Measurements from ENCODE around the gene TET1. TPM values are rescaled to one million over a fixed set of nuclear protein-coding genes. Genes with fewer than 3 reads are reported as not detected.

Gene TET1
- total and polyA plus RNA-seq, 2 of the 13 experiments (the other 11 are each of a cell fraction or from before 2014, with no cell fraction given): 6.9 to 7.3 TPM

DNA sequence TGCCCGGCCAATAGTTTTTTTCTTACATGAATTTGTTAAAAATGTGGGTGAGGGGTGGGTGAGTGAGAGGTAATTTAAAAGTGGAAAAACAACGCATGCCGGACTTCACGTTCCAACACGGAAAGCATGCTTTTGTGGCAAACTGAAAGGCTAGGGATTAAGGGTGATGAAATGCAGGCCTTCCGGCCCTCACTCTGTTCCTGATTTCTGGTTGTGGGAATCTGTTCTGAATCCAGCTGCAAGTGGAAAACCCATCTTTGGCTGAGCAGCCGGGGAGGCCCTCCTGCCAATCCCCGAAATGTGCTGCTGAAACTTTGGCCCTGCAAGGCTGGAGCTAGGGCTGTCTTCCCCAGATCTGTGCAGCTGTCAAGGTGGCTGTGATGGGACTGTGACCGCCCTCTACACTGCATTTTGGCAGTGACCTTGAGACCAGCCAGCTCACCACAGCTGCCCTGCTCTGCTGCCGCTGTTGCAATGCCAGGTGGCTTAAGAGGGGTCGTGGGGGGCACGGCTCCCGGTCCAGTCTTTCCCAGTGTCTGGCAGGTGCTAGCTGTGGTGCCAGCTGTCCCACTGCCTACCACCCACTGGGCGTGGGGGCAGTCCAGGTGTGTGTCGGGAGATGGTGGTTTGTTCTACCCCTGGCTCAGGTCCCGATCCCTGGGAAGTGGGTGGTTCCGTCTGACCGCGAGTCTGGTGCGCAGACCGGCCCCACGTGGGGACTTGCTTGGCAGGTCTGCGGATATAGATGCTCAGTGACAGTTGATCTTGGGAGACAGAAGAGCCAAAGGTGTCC lies 39.0 kb downstream of the TET1 start (continued):
- TF ChIP-seq ZNF329 (CRISPR knock-in tag; IDR thresholded peaks at IDR 0.05; ENCODE audit: low read depth) (no peak), CCDC6 (CRISPR knock-in tag; IDR thresholded peaks at IDR 0.05) (no peak), MEIS2 (CRISPR knock-in tag; IDR thresholded peaks at IDR 0.05) (peak; percentile 93), CCAR2 (optimal IDR thresholded peaks at IDR 0.05; ENCODE audit: low read depth, low read length) (no peak), EED (CRISPR knock-in tag; IDR thresholded peaks at IDR 0.05) (no peak), MAF1 (CRISPR knock-in tag; IDR thresholded peaks at IDR 0.05; ENCODE audit: borderline replicate concordance) (no peak), KMT2B (CRISPR knock-in tag; IDR thresholded peaks at IDR 0.05) (no peak), TEAD3 (CRISPR knock-in tag; optimal IDR thresholded peaks at IDR 0.05; ENCODE audit: borderline replicate concordance) (no peak), TRIM24 (CRISPR knock-in tag; IDR thresholded peaks at IDR 0.05) (no peak), SYNCRIP (IDR thresholded peaks at IDR 0.05; ENCODE audit: insufficient read depth, low read depth, low read length) (no peak), GATAD2A (CRISPR knock-in tag; IDR thresholded peaks at IDR 0.05) (peak; percentile 56), TBX3 (IDR thresholded peaks at IDR 0.05; ENCODE audit: borderline replicate concordance) (no peak), ZNF317 (CRISPR knock-in tag; IDR thresholded peaks at IDR 0.05) (0 out of 2 replicates have a peak, but pooled peaks have one; percentile 33), SRSF9 (IDR thresholded peaks at IDR 0.05; ENCODE audit: borderline replicate concordance, insufficient read depth, low read depth, low read length, poor library complexity, severe bottlenecking) (no peak), GZF1 (CRISPR knock-in tag; IDR thresholded peaks at IDR 0.05) (no peak), NCOA2 (CRISPR knock-in tag; IDR thresholded peaks at IDR 0.05) (peak; percentile 21), MYNN (CRISPR knock-in tag; IDR thresholded peaks at IDR 0.05; ENCODE audit: low read depth) (peak; percentile 72; the same call in 1 of the 2 replicates), MBNL3 (CRISPR knock-in tag; conservative IDR thresholded peaks at IDR 0.05) (no peak)
- TF ChIP-seq, protein P1, sequence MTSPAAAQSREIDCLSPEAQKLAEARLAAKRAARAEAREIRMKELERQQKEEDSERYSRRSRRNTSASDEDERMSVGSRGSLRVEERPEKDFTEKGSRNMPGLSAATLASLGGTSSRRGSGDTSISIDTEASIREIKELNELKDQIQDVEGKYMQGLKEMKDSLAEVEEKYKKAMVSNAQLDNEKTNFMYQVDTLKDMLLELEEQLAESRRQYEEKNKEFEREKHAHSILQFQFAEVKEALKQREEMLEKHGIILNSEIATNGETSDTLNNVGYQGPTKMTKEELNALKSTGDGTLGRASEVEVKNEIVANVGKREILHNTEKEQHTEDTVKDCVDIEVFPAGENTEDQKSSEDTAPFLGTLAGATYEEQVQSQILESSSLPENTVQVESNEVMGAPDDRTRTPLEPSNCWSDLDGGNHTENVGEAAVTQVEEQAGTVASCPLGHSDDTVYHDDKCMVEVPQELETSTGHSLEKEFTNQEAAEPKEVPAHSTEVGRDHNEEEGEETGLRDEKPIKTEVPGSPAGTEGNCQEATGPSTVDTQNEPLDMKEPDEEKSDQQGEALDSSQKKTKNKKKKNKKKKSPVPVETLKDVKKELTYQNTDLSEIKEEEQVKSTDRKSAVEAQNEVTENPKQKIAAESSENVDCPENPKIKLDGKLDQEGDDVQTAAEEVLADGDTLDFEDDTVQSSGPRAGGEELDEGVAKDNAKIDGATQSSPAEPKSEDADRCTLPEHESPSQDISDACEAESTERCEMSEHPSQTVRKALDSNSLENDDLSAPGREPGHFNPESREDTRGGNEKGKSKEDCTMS (CRISPR knock-in tag; conservative IDR thresholded peaks at IDR 0.05): no peak
- TF ChIP-seq, protein P2, sequence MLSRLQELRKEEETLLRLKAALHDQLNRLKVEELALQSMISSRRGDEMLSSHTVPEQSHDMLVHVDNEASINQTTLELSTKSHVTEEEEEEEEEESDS (CRISPR knock-in tag; IDR thresholded peaks at IDR 0.05; ENCODE audit: borderline replicate concordance): no peak
- TF ChIP-seq, protein P3, sequence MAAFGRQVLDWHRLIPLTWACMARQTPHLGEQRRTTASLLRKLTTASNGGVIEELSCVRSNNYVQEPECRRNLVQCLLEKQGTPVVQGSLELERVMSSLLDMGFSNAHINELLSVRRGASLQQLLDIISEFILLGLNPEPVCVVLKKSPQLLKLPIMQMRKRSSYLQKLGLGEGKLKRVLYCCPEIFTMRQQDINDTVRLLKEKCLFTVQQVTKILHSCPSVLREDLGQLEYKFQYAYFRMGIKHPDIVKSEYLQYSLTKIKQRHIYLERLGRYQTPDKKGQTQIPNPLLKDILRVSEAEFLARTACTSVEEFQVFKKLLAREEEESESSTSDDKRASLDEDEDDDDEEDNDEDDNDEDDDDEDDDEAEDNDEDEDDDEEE (CRISPR knock-in tag; IDR thresholded peaks at IDR 0.05): no peak; the same call in 1 of the 2 replicates
- TF ChIP-seq, protein P4, sequence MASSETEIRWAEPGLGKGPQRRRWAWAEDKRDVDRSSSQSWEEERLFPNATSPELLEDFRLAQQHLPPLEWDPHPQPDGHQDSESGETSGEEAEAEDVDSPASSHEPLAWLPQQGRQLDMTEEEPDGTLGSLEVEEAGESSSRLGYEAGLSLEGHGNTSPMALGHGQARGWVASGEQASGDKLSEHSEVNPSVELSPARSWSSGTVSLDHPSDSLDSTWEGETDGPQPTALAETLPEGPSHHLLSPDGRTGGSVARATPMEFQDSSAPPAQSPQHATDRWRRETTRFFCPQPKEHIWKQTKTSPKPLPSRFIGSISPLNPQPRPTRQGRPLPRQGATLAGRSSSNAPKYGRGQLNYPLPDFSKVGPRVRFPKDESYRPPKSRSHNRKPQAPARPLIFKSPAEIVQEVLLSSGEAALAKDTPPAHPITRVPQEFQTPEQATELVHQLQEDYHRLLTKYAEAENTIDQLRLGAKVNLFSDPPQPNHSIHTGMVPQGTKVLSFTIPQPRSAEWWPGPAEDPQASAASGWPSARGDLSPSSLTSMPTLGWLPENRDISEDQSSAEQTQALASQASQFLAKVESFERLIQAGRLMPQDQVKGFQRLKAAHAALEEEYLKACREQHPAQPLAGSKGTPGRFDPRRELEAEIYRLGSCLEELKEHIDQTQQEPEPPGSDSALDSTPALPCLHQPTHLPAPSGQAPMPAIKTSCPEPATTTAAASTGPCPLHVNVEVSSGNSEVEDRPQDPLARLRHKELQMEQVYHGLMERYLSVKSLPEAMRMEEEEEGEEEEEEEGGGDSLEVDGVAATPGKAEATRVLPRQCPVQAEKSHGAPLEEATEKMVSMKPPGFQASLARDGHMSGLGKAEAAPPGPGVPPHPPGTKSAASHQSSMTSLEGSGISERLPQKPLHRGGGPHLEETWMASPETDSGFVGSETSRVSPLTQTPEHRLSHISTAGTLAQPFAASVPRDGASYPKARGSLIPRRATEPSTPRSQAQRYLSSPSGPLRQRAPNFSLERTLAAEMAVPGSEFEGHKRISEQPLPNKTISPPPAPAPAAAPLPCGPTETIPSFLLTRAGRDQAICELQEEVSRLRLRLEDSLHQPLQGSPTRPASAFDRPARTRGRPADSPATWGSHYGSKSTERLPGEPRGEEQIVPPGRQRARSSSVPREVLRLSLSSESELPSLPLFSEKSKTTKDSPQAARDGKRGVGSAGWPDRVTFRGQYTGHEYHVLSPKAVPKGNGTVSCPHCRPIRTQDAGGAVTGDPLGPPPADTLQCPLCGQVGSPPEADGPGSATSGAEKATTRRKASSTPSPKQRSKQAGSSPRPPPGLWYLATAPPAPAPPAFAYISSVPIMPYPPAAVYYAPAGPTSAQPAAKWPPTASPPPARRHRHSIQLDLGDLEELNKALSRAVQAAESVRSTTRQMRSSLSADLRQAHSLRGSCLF (CRISPR knock-in tag; IDR thresholded peaks at IDR 0.05; ENCODE audit: borderline replicate concordance): no peak

All from HepG2 (cell line).